Spleen (tissue), 11 donors: Measurements from ENCODE around the gene WDR4. TPM values are rescaled to one million over a fixed set of nuclear protein-coding genes. Genes with fewer than 3 reads are reported as not detected.
"Not testable (repeated sequence)": the region's sequence is repeated elsewhere in the genome, so short reads cannot be mapped to it uniquely, and the experiment has no call there.

Source experiments
- DNase-seq: peaks from one replicate; pipeline ENCODE4 v3.0.0-alpha.2; 2020
- H3K27ac ChIP-seq, 8 donors: fragments of 200-600 bp; sonication (generic) in 7 of 8; 1 replicate in 4 of 8; 2 replicates in 4 of 8; pipeline versions ENCODE4 v1.5.0 to v1.8.0; 2016 to 2021; ENCODE audit warnings: inconsistent platforms in 4 of 8, mild to moderate bottlenecking in 4 of 8, moderate library complexity in 1 of 8
- H3K27me3 ChIP-seq, 7 donors: fragments of 200-600 bp; sonication (generic) in 6 of 7; replicated peaks in 1 of 7; 1 replicate in 4 of 7; 2 replicates in 3 of 7; pipeline versions ENCODE4 v1.5.0 to v1.8.0; 2016 to 2021; ENCODE audit warnings: inconsistent platforms in 3 of 7, mild to moderate bottlenecking in 1 of 7
- H3K36me3 ChIP-seq, 6 donors: fragments of 200-600 bp; sonication (generic) in 5 of 6; 1 replicate in 4 of 6; 2 replicates in 2 of 6; pipeline versions ENCODE4 v1.5.0 to v1.8.0; 2016 to 2021; ENCODE audit warnings: inconsistent platforms in 2 of 6
- H3K4me1 ChIP-seq, 6 donors: fragments of 200-600 bp; sonication (generic) in 5 of 6; 1 replicate in 3 of 6; 2 replicates in 3 of 6; pipeline versions ENCODE4 v1.5.0 to v1.8.0; 2016 to 2021; ENCODE audit warnings: inconsistent platforms in 3 of 6
- H3K4me3 ChIP-seq, 8 donors: fragments of 200-600 bp; sonication (generic) in 7 of 8; 1 replicate in 4 of 8; 2 replicates in 4 of 8; pipeline versions ENCODE4 v1.5.0 to v1.8.0; 2016 to 2021; ENCODE audit warnings: inconsistent platforms in 4 of 8, mild to moderate bottlenecking in 4 of 8, moderate library complexity in 2 of 8
- H3K9me3 ChIP-seq, 8 donors: fragments of 200-600 bp; sonication (generic) in 7 of 8; 1 replicate in 4 of 8; 2 replicates in 4 of 8; pipeline versions ENCODE4 v1.5.0 to v1.8.0; 2016 to 2021; ENCODE audit warnings: inconsistent platforms in 4 of 8
- CTCF ChIP-seq, 11 experiments: fragments of 200-600 bp in 7 of 11; fragments of 450-650 bp in 4 of 11; sonication (generic) in 4 of 11; IDR thresholded peaks in 8 of 11; conservative IDR thresholded peaks in 3 of 11; 1 replicate in 7 of 11; 2 replicates in 4 of 11; pipeline versions ENCODE4 v1.4.0 to v1.8.0; 2016 to 2021; ENCODE audit warnings: antibody characterized with exemption in 11 of 11, inconsistent platforms in 4 of 11, mild to moderate bottlenecking in 1 of 11
- POLR2A ChIP-seq, 3 donors: fragments of 450-650 bp; IDR thresholded peaks; one replicate each; pipeline ENCODE4 v1.5.1; 2017; ENCODE audit warnings: antibody characterized with exemption in 3 of 3, mild to moderate bottlenecking in 1 of 3
- POLR2AphosphoS5 ChIP-seq, 3 donors: sonication (generic); formaldehyde crosslinking; IDR thresholded peaks; one replicate each; pipeline ENCODE4 v1.5.1; 2017; ENCODE audit warnings: antibody characterized with exemption in 3 of 3
- WGBS, 5 donors: extraction: QIAGEN DNeasy Blood & Tissue Kit in 3 of 5; methylation state at CpG; one replicate each; pipeline versions ENCODE4 v1.1.5 to v1.1.7; 2013 to 2018; 5-methylcytosine and 5-hydroxymethylcytosine counted together
- intact Hi-C: fragments of 100-400 bp; cut with DNase I; formaldehyde crosslinking; loops from one replicate; pipeline ENCODE4 v1.15.0; 2023; ENCODE audit warnings: low total_unique reads
- polyA plus RNA-seq, 3 donors: library from polyadenylated mRNA; stranded (reverse); fragments of 200-250 nt; gene quantifications; one replicate each; pipeline ENCODE4 v1.2.1, GENCODE V29; 2013
- total RNA-seq, 7 donors: library from RNA; depleted of rRNA in 3 of 7; stranded (reverse); fragments of >200 nt in 3 of 7; fragmentation: NEBNext Ultra II Directional in 4 of 7; extraction: Animal tissue kit (Norgen Biotek cat#: 25700) in 4 of 7; gene quantifications; one replicate each; pipeline versions ENCODE4 v1.1.0 to v1.2.1, GENCODE V29; 2016 to 2021
- donor health status: healthy with polysubstance abuse.
- donor health status: DM: no; HTN: no; CAD: no; lungs with moderate emphysema.
- donor health status: DM: no; HTN: no; CAD: no.
- donor health status: Bipolar disorder and iron deficiency.
- donor health status: healthy.
- donor health status: DM: no; HTN: no; CAD: no.
- donor health status: DM: yes; HTN: yes; CAD: no.

Gene WDR4
- total and polyA plus RNA-seq, 10 donors: 6.1 to 31.3 (median 18.5) TPM

GRCh38 chr21:42892582-42892930, 13.2 kb upstream of the WDR4 start:
- no peak for DNase-seq
- H3K4me1 ChIP-seq: peaks cover 0 to 46% (median 21%) of the 10 kb centered on the region in 6 donors
- peaks cover 0 to 20% (median 9%) of the 10 kb centered on the region in 6 donors for H3K36me3 ChIP-seq
- H3K27ac ChIP-seq: peak overlapping the region; percentile 85 to 99 (median 94)
- 21 to 27% (median 22%) methylated on average over 18 of the region's 18 CpGs for WGBS, 5 donors
- peak overlapping the region; percentile 54 to 99 (median 90) for H3K4me3 ChIP-seq
- no peaks in the 10 kb centered on the region for H3K9me3 ChIP-seq
- TF ChIP-seq POLR2AphosphoS5 (IDR thresholded peaks at IDR 0.05) (no peak), POLR2A (IDR thresholded peaks at IDR 0.05) (no peak), CTCF (IDR thresholded peaks at IDR 0.05 in 8 of 11, conservative IDR thresholded peaks at IDR 0.05 in 3 of 11) (no peak)
- intact Hi-C loops: no loop called here
- H3K27me3 ChIP-seq: no peaks in the 10 kb centered on the region

GRCh38 chr21:42887326-42887725, 8.0 kb upstream of the WDR4 start:
- Histone ChIP-seq H3K36me3 (no peaks in the 10 kb centered on the region), H3K4me1 (peaks cover 0 to 14% (median 3%) of the 10 kb centered on the region in 6 donors), H3K4me3 (no peak overlapping the region), H3K9me3 (no peaks in the 10 kb centered on the region), H3K27ac (no peak overlapping the region), H3K27me3 (no peaks in the 10 kb centered on the region)
- TF ChIP-seq POLR2AphosphoS5 (IDR thresholded peaks at IDR 0.05): no peak
- TF ChIP-seq POLR2A (IDR thresholded peaks at IDR 0.05): no peak
- intact Hi-C loops: no loop called here
- peak; percentile 1 for DNase-seq
- 62 to 91% (median 80%) methylated on average over 5 of the region's 5 CpGs for WGBS, 5 donors

- no peak overlapping the region for H3K27ac ChIP-seq
- DNase-seq: no peak
- peaks cover 0 to 14% (median 11%) of the 10 kb centered on the region in 6 donors for H3K4me1 ChIP-seq
- no peaks in the 10 kb centered on the region for H3K36me3 ChIP-seq
- H3K9me3 ChIP-seq: no peaks in the 10 kb centered on the region
- WGBS, 5 donors: 51 to 100% (median 96%) methylated on average over 1 of the region's 1 CpG
- H3K27me3 ChIP-seq: no peaks in the 10 kb centered on the region
- no peak overlapping the region for H3K4me3 ChIP-seq
- no peak for TF ChIP-seq POLR2AphosphoS5 (IDR thresholded peaks at IDR 0.05)
- TF ChIP-seq CTCF (IDR thresholded peaks at IDR 0.05 in 8 of 11, conservative IDR thresholded peaks at IDR 0.05 in 3 of 11): no peak
- no peak for TF ChIP-seq POLR2A (IDR thresholded peaks at IDR 0.05)
- intact Hi-C loops: no loop called here
These were observed 4.6 kb upstream of the WDR4 start for GRCh38 chr21:42883921-42884320.

GRCh38 chr21:42880352-42880751, 1.0 kb upstream of the WDR4 start:
- TF ChIP-seq CTCF (IDR thresholded peaks at IDR 0.05 in 8 of 11, conservative IDR thresholded peaks at IDR 0.05 in 3 of 11): no peak
- TF ChIP-seq POLR2AphosphoS5 (IDR thresholded peaks at IDR 0.05): no peak
- no peak for TF ChIP-seq POLR2A (IDR thresholded peaks at IDR 0.05)
- H3K27ac ChIP-seq: peak overlapping the region in 7 of 8 donors; percentile 70 to 91 (median 86)
- peak; percentile 4 for DNase-seq
- H3K36me3 ChIP-seq: peaks cover 0 to 13% (median 7%) of the 10 kb centered on the region in 6 donors
- peaks cover 10 to 32% (median 28%) of the 10 kb centered on the region in 6 donors for H3K4me1 ChIP-seq
- no peaks in the 10 kb centered on the region for H3K27me3 ChIP-seq
- WGBS, 5 donors: 82 to 95% (median 91%) methylated on average over 6 of the region's 6 CpGs
- H3K4me3 ChIP-seq: peak overlapping the region in 7 of 8 donors; percentile 99 to 100 (median 100)
- intact Hi-C loops: no loop called here
- no peaks in the 10 kb centered on the region for H3K9me3 ChIP-seq

- DNase-seq: no peak
- Histone ChIP-seq H3K4me3 (peak overlapping the region; percentile 99 to 100 (median 100)), H3K36me3 (peaks cover 0 to 30% (median 19%) of the 10 kb centered on the region in 6 donors), H3K27me3 (no peaks in the 10 kb centered on the region), H3K27ac (peak overlapping the region; percentile 70 to 91 (median 86)), H3K9me3 (no peaks in the 10 kb centered on the region), H3K4me1 (peaks cover 10 to 32% (median 28%) of the 10 kb centered on the region in 6 donors)
- TF ChIP-seq CTCF (IDR thresholded peaks at IDR 0.05 in 8 of 11, conservative IDR thresholded peaks at IDR 0.05 in 3 of 11) (no peak), POLR2AphosphoS5 (IDR thresholded peaks at IDR 0.05) (no peak), POLR2A (IDR thresholded peaks at IDR 0.05) (no peak)
- intact Hi-C loops: no loop called here
- 0 to 1% (median 1%) methylated on average over 15 of the region's 15 CpGs for WGBS, 5 donors
These were observed 704 bp downstream of the WDR4 start for GRCh38 chr21:42878678-42878992.

GRCh38 chr21:42875811-42876210, 3.5 kb downstream of the WDR4 start:
- H3K4me3 ChIP-seq, H3K27ac ChIP-seq, H3K27me3 ChIP-seq, DNase-seq, intact Hi-C loops, H3K9me3 ChIP-seq: not testable (repeated sequence)
- Histone ChIP-seq H3K36me3 (peaks cover 0 to 58% (median 47%) of the 10 kb centered on the region in 6 donors), H3K4me1 (peaks cover 10 to 32% (median 28%) of the 10 kb centered on the region in 6 donors)
- WGBS, 5 donors: 88 to 98% (median 90%) methylated on average over 9 to 10 of the region's 10 CpGs
